ENCODE data around the gene AHCYL2. TPM values are rescaled to one million over a fixed set of nuclear protein-coding genes. Genes with fewer than 3 reads are reported as not detected.

AHCYL2 gene
- total RNA-seq, 4 donors from 2014 or later, result 10.8 to 14.0 (median 13.7) TPM

DNA sequence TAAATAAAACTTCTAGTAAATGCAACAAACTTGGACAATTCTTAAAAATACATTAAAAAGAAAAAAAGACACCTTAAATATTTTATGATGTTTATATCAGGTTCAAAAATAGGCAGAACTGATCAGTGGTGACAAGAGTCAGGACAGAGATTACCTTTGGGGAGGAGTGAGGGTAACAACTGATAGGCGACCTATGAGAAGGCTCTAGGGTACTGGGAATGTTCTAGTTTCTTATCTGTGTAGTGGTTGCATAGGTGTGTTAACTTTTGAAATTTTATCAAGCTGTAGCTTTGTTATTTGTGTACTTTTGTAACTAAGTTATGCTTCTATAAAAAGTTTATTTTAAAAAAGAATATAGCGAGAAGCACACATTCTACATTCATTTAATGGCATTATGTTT lies 134.3 kb downstream of the AHCYL2 start:
- Histone ChIP-seq H3K27me3 (no peaks in the 10 kb centered on the region), H3K27ac (no peak overlapping the region), H3K4me1 (no peaks in the 10 kb centered on the region), H3K9me3 (no peaks in the 10 kb centered on the region), H3K4me3 (no peak overlapping the region), H3K36me3 (peaks cover 0 to 5% (median 0%) of the 10 kb centered on the region in 3 donors)
- WGBS, 2 donors, result 85 to 98% methylated on average over 2 of the region's 2 CpGs
- TF ChIP-seq, protein P1, sequence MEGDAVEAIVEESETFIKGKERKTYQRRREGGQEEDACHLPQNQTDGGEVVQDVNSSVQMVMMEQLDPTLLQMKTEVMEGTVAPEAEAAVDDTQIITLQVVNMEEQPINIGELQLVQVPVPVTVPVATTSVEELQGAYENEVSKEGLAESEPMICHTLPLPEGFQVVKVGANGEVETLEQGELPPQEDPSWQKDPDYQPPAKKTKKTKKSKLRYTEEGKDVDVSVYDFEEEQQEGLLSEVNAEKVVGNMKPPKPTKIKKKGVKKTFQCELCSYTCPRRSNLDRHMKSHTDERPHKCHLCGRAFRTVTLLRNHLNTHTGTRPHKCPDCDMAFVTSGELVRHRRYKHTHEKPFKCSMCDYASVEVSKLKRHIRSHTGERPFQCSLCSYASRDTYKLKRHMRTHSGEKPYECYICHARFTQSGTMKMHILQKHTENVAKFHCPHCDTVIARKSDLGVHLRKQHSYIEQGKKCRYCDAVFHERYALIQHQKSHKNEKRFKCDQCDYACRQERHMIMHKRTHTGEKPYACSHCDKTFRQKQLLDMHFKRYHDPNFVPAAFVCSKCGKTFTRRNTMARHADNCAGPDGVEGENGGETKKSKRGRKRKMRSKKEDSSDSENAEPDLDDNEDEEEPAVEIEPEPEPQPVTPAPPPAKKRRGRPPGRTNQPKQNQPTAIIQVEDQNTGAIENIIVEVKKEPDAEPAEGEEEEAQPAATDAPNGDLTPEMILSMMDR (IDR thresholded peaks at IDR 0.05), result no peak
- TF ChIP-seq POLR2A (IDR thresholded peaks at IDR 0.05), result no peak
- DNase-seq, result no peak
- intact Hi-C loops (cut with DNase I), result no loop called here

- TF ChIP-seq POLR2A (IDR thresholded peaks at IDR 0.05), result no peak
- TF ChIP-seq, protein P1 (IDR thresholded peaks at IDR 0.05), result no peak
- H3K27ac ChIP-seq, result no peak overlapping the region
- 69 to 82% methylated on average over 1 of the region's 1 CpG for WGBS, 2 donors
- no peaks in the 10 kb centered on the region for H3K4me1 ChIP-seq
- no peaks in the 10 kb centered on the region for H3K27me3 ChIP-seq
- no peak overlapping the region for H3K4me3 ChIP-seq
- intact Hi-C loops (cut with DNase I), result no loop called here
- H3K36me3 ChIP-seq, result peaks cover 0 to 2% (median 0%) of the 10 kb centered on the region in 3 donors
- no peaks in the 10 kb centered on the region for H3K9me3 ChIP-seq
- DNase-seq, result no peak
These were observed 134.8 kb downstream of the AHCYL2 start for GRCh38 chr7:129359638-129360037.

DNA sequence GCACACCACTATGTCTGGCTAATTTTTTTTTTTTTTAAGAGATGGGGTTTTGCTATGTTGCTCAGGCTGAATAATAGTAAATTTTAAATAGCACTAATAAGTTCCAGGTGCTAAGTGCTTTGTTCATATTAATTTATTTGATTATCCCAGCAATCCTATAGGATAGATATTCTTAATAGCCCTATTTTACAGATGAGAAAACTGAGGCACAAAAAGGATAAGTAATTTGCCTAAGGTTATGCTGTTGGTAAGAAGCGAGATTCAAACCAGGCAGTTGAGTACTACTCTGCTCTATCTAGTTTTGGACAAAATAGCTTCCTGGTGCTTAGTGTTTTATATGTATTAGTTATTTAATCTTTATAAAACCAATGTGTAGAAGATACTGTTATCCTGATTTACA lies 136.9 kb downstream of the AHCYL2 start:
- TF ChIP-seq POLR2A (IDR thresholded peaks at IDR 0.05), result no peak
- TF ChIP-seq, protein P1 (IDR thresholded peaks at IDR 0.05), result no peak
- intact Hi-C loops (cut with DNase I), result no loop called here

GRCh38 chr7:129362496-129362895 lies 137.7 kb downstream of the AHCYL2 start:
- no peak overlapping the region for H3K4me3 ChIP-seq
- peaks cover 0 to 2% (median 0%) of the 10 kb centered on the region in 3 donors for H3K4me1 ChIP-seq
- DNase-seq, result no peak
- no peaks in the 10 kb centered on the region for H3K36me3 ChIP-seq
- H3K9me3 ChIP-seq, result no peaks in the 10 kb centered on the region
- H3K27ac ChIP-seq, result no peak overlapping the region
- no peak for TF ChIP-seq POLR2A (IDR thresholded peaks at IDR 0.05)
- TF ChIP-seq, protein P1 (IDR thresholded peaks at IDR 0.05), result no peak
- intact Hi-C loops (cut with DNase I), result no loop called here
- no peaks in the 10 kb centered on the region for H3K27me3 ChIP-seq

More for the DNA sequence above, 136.9 kb downstream of the AHCYL2 start:
- WGBS, 2 donors, result 100% methylated on average over 1 of the region's 1 CpG
- Histone ChIP-seq H3K4me1 (no peaks in the 10 kb centered on the region), H3K4me3 (no peak overlapping the region), H3K36me3 (no peaks in the 10 kb centered on the region), H3K9me3 (no peaks in the 10 kb centered on the region), H3K27me3 (no peaks in the 10 kb centered on the region), H3K27ac (no peak overlapping the region)
- no peak for DNase-seq

DNA sequence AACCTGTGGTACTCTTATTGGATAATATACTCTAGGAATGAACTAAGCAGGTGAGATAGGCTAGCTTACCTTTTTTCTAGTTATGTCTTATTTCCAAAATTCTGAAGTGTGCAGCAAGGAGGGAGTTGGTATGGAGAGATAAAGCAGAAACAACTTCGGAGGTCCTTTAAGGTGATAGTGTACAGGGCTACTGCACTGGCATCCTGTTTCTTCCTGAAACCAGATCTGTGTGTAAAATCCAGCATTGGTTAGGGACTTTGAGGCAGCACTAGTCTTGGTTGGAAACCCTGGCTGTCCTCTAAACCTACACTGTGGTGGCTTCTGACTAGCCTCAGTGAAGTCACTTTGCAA lies 142.5 kb downstream of the AHCYL2 start:
- Histone ChIP-seq H3K27ac (no peak overlapping the region), H3K4me3 (no peak overlapping the region)
- intact Hi-C loops (cut with DNase I), result no loop called here

More for the DNA sequence above, 142.5 kb downstream of the AHCYL2 start:
- H3K4me1 ChIP-seq, result peaks cover 7 to 15% (median 9%) of the 10 kb centered on the region in 3 donors
- no peak for TF ChIP-seq POLR2A (IDR thresholded peaks at IDR 0.05)
- TF ChIP-seq, protein P1 (IDR thresholded peaks at IDR 0.05), result no peak
- H3K27me3 ChIP-seq, result no peaks in the 10 kb centered on the region
- no peaks in the 10 kb centered on the region for H3K36me3 ChIP-seq
- 100% methylated on average over 1 of the region's 1 CpG; no CpG with 5 or more reads in 1 of the 2 donors for WGBS, 2 donors
- H3K9me3 ChIP-seq, result no peaks in the 10 kb centered on the region
- DNase-seq, result no peak
